HPDE6-E6E7 (cell line): Measurements from ENCODE around the gene HNRNPU.
A peak's percentile ranks its signal among the peaks of the same experiment; 100 is the strongest.

Experiments
- DNase-seq: peaks from one replicate; pipeline ENCODE4 v3.0.0; 2011; ENCODE audit warnings: missing footprints; ENCODE audit errors: extremely low spot score

The HNRNPU gene

DNA sequence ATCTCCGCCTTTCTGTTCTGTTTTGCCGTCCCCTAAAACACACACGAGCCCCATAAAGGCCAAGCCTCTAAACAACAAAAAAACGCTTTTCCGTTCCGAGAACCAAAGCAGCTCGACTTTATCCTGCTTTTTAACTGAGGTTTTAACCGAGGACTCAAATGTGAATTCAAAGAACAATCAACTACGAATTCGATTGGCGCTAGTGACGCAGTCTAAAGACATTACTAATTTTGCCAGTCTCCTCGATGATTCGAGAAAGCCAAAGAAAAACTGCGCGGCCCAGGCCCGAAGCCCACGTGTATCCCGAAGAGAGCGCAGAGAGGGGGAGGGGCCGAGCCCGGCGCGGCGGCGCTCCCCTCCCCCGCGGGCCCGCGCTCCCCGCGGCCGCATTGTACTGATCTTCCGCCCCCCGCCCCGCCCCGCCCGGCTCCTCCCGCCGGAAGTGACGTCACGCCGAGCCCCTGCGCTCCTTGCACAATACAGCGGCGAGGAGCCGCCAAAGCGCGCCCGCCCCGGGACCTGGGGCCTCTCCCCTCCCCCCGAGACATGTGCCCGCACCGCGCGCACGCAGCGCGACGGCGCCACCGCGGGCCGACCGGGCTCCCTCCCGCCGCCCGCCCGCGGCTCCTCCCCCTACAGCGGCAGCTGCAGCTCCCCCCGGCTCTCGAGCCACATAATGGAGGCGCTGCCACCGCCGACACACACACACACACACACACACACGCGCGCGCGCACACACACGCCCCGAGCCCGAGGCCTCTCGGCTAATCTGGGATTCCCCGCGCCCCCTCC lies 1.4 kb downstream of the HNRNPU start:
- peak; percentile 82 for DNase-seq

DNA sequence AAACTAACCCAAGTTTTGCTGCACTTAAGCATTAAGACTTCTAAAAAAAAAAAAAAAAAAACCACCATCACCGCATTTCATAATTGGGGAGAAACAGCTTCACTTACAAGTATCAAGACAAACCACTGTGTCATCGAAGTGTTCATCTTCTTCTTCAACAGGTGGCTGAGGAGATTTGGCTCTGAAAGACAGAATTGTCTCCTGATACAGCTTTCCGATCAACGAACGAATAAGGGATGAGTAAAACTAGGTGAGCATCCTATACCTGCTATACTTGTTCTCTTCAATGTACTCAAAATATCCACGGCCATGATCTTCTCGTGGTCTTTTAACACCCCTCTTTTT lies 2.0 kb downstream of the HNRNPU start:
- DNase-seq = no peak

DNA sequence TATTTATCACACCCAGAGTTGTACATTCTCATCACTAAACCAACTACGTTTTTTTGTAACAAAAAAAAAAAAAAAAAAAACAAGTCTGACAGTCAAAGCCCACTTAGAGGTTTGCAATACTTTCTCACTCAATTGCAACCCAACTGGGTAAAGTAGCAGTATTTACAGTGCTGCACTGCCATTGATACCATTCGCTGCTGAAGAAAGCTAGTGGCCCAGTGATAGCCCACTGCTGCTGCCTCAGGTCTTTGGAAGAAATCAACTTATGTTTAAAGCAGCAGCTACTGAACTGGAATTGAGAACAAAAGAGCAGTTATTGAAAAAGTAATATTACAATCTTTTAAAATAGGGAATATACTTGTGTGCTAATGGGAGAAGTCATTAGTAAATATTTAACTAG lies 2.7 kb downstream of the HNRNPU start:
- no peak for DNase-seq

- no peak for DNase-seq
Measured at GRCh38 chr1:244860914-244861610, 3.3 kb downstream of the HNRNPU start.

DNA sequence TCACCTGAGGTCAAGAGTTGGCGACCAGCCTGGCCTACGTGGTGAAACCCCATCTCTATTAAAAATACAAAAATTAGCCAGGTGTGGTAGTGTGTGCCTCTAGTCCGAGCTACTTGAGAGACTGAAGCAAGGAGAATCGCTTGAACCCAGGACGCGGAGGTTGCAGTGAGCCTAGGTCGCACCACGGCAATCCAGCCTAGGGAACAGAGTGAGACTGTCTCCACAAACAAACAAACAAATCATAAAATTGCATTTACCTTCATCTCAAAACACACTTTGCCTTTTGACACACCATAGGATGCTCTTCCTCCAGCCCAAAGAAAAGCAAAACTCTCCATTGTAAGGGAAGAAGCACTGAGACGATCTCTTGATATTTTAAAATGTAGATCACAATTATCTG lies 4.3 kb downstream of the HNRNPU start:
- DNase-seq = no peak

GRCh38 chr1:244858357-244858756 lies 6.0 kb downstream of the HNRNPU start:
- DNase-seq = no peak

DNA sequence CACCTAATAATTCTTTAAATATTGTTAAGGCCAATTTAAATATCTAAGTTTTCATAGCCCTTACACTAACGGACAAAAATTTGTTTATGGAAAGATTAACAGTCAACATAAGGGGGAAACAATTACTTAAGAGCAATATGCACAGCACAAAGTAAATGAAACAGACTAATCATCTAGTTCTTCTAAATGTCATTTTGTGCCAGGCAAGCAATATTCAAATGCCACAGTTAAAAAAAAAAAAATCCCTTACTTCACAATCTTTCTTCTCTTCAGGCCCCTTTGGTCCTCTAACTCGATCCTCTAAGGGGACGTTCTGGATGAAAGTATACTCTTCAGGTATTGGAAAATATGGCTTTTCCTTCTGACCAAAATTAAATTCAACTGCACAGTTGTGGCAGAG lies 6.6 kb downstream of the HNRNPU start:
- DNase-seq = no peak

DNA sequence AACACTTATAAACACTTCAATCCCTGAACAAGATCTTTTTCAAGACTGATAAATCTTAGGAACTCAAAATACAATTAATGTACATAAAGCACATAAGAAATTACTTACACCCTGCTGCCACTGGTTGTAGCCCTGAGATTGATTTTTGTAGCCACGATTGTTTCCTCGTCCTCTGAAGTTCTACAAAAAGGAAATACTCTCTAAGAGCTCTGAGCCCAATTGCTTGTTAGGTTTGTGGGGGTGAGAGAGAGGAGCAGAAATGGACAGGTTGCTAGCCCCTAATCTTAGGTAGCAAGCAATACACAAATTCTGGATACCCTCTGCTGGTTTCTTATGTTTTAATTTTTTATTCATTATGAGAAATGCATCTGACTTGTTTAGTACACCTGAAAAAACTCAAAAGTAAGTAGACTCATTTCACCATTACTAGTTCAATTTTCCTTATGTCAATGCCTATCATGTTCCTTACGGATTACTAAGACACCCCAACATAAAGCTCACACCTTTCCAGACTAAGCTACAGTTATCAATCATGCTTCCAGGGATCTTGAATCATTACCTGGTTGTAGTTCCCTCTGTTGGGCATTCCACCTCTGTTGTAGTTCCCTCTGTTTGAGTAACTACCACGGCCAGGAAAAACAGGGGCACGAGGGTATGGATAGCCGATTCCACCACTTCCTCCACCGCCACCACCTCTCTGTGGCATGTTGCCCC lies 9.3 kb downstream of the HNRNPU start:
- no peak for DNase-seq

- no peak for DNase-seq
Measured at GRCh38 chr1:244854166-244854565, 10.2 kb downstream of the HNRNPU start.

DNA sequence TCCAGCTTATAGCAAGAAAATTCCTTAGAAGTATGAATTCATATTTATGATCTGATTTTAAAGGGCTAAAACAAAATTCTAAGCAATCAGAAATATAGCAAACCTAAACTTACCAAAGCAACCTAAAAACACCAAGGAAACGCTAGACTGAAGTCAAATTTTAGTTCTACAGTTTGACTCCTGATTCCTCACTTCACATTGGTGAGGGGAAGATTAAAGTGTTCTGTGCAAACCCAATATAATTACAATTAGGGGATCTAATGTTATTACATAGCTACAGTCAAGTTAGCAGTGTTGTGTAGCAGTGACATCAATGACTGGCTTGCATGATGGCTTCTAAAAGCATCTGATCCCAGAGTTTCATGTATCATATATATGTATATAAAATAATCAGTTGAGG lies 11.6 kb downstream of the HNRNPU start:
- no peak for DNase-seq

GRCh38 chr1:244851546-244852231 lies 12.7 kb downstream of the HNRNPU start:
- no peak for DNase-seq

GRCh38 chr1:244850896-244851295 lies 13.4 kb downstream of the HNRNPU start:
- no peak for DNase-seq

DNA sequence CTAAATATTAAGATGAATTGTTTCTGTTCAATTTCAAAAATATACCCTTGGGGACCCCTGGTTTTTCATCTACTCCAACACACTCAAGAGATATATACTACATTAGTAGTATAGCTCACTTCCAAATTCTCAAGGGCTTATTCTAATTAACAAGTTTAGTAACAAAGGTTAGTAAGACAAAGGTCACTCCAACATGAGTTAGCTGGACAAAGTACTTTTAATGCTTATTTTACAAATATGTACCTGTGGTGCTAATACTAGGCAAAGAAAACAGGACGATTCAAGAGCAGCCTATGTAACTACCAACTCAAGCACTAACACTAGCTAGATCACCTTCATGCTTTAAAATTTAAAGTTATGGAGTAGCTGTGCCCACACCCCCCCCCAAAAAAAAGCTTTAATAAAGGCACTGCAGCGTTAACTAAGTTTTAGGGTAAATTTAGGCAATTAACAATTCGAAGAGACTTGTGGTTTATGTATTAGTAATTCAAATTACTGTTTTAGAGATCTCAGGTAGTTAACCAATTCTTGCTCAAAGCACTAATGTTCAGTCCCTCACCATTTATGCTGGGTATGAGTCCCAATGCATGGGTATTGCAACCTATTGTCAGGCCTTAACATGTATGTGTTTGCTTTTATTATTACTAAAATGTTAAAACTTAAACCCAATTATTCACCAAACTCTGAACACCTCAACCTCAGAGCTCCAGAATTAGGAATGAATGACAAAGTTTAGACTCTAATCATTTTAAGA lies 14.1 kb downstream of the HNRNPU start:
- DNase-seq = no peak

DNA sequence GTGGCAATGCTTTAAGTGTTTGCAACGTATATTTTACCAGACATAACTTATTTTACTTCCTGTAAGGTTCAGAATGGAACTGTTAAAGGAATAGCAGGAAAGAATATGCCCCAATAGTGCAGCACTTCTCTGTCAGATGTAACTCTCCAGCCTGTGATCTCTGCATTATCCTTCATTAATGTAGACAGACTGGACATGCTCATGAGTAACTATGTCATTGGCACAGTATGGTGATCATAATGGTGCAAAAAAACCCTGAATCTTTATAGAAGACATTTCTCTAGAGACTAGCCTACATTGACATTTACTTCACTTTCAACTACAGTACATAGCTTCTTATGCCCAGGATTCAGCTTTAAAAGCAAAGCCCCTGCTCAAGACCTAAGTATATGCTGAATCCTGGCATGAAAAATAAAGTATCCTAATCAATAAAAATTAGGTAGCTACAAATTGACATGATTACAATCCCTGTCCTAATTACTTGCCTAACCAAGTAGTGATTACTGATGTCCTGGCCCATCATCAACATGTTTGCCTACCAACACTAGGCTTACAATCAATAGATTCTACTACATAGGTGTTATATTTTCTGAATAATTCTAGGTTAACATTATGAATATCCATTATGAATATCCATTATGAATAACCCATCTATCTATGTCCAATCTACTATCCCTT lies 15.0 kb downstream of the HNRNPU start:
- DNase-seq = no peak

- no peak for DNase-seq
Measured at GRCh38 chr1:244846653-244847052, 17.7 kb downstream of the HNRNPU start.

DNA sequence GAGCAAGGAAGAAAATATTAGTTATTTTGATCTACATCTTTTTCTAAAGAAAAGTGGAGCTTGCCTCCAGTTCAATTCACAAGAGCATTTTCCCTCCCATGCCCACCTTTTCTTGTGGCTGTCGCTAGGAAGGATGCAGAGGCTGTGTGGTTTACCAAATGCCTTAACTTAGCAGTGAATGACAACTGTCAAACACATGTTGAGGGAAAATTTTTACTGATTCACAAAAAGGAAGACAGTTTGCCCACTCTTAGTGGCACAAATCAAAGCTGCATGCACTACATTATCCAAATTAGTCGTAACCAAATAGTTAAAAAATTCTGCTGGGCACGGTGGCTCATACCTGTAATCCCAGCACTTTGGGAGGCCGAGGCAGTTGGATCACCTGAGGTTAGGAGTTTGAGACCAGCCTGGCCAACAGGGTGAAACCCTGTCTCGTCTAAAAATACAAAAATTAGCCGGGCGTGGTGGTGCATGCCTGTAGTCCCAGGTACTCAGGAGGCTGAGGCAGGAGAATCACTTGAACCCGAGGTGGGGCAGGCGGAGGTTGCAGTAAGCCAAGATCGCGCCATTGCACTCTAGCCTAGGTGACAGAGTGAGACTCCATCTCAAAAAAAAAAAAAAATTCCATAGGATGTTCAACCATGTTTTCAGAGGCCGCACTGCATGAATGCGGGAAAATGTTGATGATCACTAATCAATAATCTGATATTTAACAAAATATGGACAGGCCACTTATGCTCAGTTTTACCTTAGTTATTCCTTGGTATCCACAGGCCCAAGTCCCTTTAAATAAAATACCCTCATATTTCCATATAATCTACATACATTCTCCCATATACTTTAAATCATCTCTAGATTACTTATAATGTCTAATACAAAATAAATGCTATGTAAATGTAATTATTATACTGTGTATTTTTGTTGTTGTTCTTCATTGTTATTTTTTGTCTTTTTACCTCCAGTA lies 19.9 kb downstream of the HNRNPU start:
- DNase-seq = no peak

- no peak for DNase-seq
Measured at GRCh38 chr1:244843148-244843978, 21.0 kb downstream of the HNRNPU start.

GRCh38 chr1:244841273-244841927 lies 22.9 kb downstream of the HNRNPU start:
- no peak for DNase-seq
